Motor neuron (in vitro differentiated cells): ENCODE measurements around the gene CRTC1. TPM values are rescaled to one million over a fixed set of nuclear protein-coding genes. Genes with fewer than 3 reads are reported as not detected.

Experiments used
- ATAC-seq, 8 experiments: fragments of 200-7000 bp; cut with Tn5 transposase; replicated peaks in 6 of 8; 2 replicates each; pipeline ENCODE4 v1.8.0; 2021; ENCODE audit warnings: mild to moderate bottlenecking in 8 of 8, moderate library complexity in 8 of 8
- H3K27ac ChIP-seq, 2 donors: fragments of 250-450 bp; sonication (Bioruptor Pico); 2 replicates each; pipeline ENCODE4 v1.9.0; 2021; ENCODE audit warnings: antibody characterized with exemption in 2 of 2, mild to moderate bottlenecking in 2 of 2, moderate library complexity in 1 of 2
- H3K4me1 ChIP-seq, 2 donors: fragments of 250-450 bp; sonication (Bioruptor Pico); replicated peaks in 1 of 2; 2 replicates each; pipeline ENCODE4 v1.6.1; 2021; ENCODE audit warnings: antibody characterized with exemption in 2 of 2, mild to moderate bottlenecking in 2 of 2, moderate library complexity in 1 of 2
- H3K4me3 ChIP-seq, 5 donors: fragments of 250-450 bp; sonication (Bioruptor Pico); 2 replicates each; pipeline ENCODE4 v1.9.0; 2021; ENCODE audit warnings: antibody characterized with exemption in 5 of 5, mild to moderate bottlenecking in 5 of 5, moderate library complexity in 4 of 5
- WGBS, 10 experiments: fragments of 450-650 bp; shearing (Covaris generic); methylation state at CpG; one replicate each; pipeline ENCODE4 v1.0.0; 2022; 5-methylcytosine and 5-hydroxymethylcytosine counted together
- in situ Hi-C, 9 experiments: fragments of 400-800 bp; cut with MboI; loops; one replicate each; pipeline ENCODE4 v1.15.0; 2021; ENCODE audit warnings: low sequenced_read_pairs in 9 of 9, low pct_unique_long_range_greater_than_20kb in 2 of 9; ENCODE audit not compliant: unreplicated experiment in 9 of 9
- total RNA-seq, 8 experiments: library from RNA; unstranded; fragments of 300-600 nt; gene quantifications; 2 replicates each; pipeline versions ENCODE4 v1.2.3 to v1.2.4, GENCODE V29; 2022

CRTC1 gene
- 1 to 10 TPM; 2.0 to 8.8 (median 8.0) TPM for total RNA-seq

- ATAC-seq = peak; percentile 83 to 90 (median 89)
- H3K27ac ChIP-seq = peak within 1 kb of the TSS; percentile 90 to 92
- peak within 1 kb of the TSS; percentile 49 to 92 (median 73) for H3K4me3 ChIP-seq
- in situ Hi-C loops = no loop called here
- H3K4me1 ChIP-seq = peaks cover 5 to 8% of the 10 kb centered on the region in 2 donors
- 0 to 83% (median 50%) methylated on average over 1 to 3 of the region's 93 CpGs; no CpG with 5 or more reads in 5 of the 10 experiments for WGBS, 10 experiments
Observed at GRCh38 chr19:18683109-18683957, at the start of gene CRTC1. TSS of gene CRTC1 (plus strand) at chr19:18683680. CDS start at chr19:18683703, 23 bp downstream.

GRCh38 chr19:18634612-18635297 is 48.7 kb upstream of the CRTC1 start:
- Histone ChIP-seq H3K4me1 (peaks cover 21 to 24% of the 10 kb centered on the region in 2 donors), H3K4me3 (peak overlapping the region in 1 of 5 donors; percentile 10), H3K27ac (no peak overlapping the region)
- in situ Hi-C loops = no loop called here
- peak in 3 of 8 experiments; percentile 5 to 53 (median 50) for ATAC-seq
- WGBS, 10 experiments = 18 to 67% (median 55%) methylated on average over 1 to 6 of the region's 12 CpGs; no CpG with 5 or more reads in 2 of the 10 experiments

GRCh38 chr19:18635831-18636182 is 47.7 kb upstream of the CRTC1 start:
- WGBS, 10 experiments = no CpG with 5 or more reads among the region's 6 CpGs
- no peak for ATAC-seq
- Histone ChIP-seq H3K4me3 (peak overlapping the region; percentile 46 to 86 (median 74)), H3K4me1 (peaks cover 21% of the 10 kb centered on the region in 2 donors), H3K27ac (no peak overlapping the region)
- in situ Hi-C loops = no loop called here

GRCh38 chr19:18636183-18636968 is 47.1 kb upstream of the CRTC1 start:
- peak overlapping the region; percentile 46 to 86 (median 74) for H3K4me3 ChIP-seq
- peaks cover 21% of the 10 kb centered on the region in 2 donors for H3K4me1 ChIP-seq
- ATAC-seq = peak; percentile 86 to 94 (median 90)
- WGBS, 10 experiments = no CpG with 5 or more reads among the region's 44 CpGs
- peak overlapping the region; percentile 36 to 70 for H3K27ac ChIP-seq
- in situ Hi-C loops = no loop called here

- in situ Hi-C loops = no loop called here
- ATAC-seq = no peak
- WGBS, 10 experiments = 67% methylated on average over 2 of the region's 47 CpGs; no CpG with 5 or more reads in 9 of the 10 experiments
- Histone ChIP-seq H3K4me3 (peak within 1 kb of the TSS; percentile 46 to 86 (median 74)), H3K27ac (peak within 1 kb of the TSS; percentile 44 to 81), H3K4me1 (peaks cover 21% of the 10 kb centered on the region in 2 donors)
Observed at GRCh38 chr19:18636969-18637629, 46.4 kb upstream of the CRTC1 start, which contains the start of gene KLHL26. TSS of gene KLHL26 (plus strand) at chr19:18637028. CDS start at chr19:18637055, 27 bp downstream.

GRCh38 chr19:18637673-18638630 is 45.5 kb upstream of the CRTC1 start:
- 0 to 20% (median 5%) methylated on average over 1 to 2 of the region's 3 CpGs; no CpG with 5 or more reads in 6 of the 10 experiments for WGBS, 10 experiments
- no peak for ATAC-seq
- Histone ChIP-seq H3K27ac (peak overlapping the region in 1 of 2 donors; percentile 81), H3K4me1 (peaks cover 21% of the 10 kb centered on the region in 2 donors), H3K4me3 (peak overlapping the region; percentile 46 to 86 (median 74))
- in situ Hi-C loops = no loop called here

GRCh38 chr19:18639706-18640243 is 43.7 kb upstream of the CRTC1 start:
- in situ Hi-C loops = no loop called here
- ATAC-seq = no peak
- Histone ChIP-seq H3K4me1 (peaks cover 18 to 24% of the 10 kb centered on the region in 2 donors), H3K27ac (no peak overlapping the region), H3K4me3 (no peak overlapping the region)
- WGBS, 10 experiments = 69 to 95% (median 91%) methylated on average over 1 to 8 of the region's 8 CpGs

- ATAC-seq = no peak
- in situ Hi-C loops = no loop called here
- Histone ChIP-seq H3K4me1 (peaks cover 28 to 33% of the 10 kb centered on the region in 2 donors), H3K4me3 (no peak overlapping the region), H3K27ac (no peak overlapping the region)
- WGBS, 10 experiments = 20 to 100% (median 39%) methylated on average over 1 to 6 of the region's 15 CpGs; no CpG with 5 or more reads in 5 of the 10 experiments
Observed at GRCh38 chr19:18644196-18645034, 39.1 kb upstream of the CRTC1 start.

- 20 to 100% (median 79%) methylated on average over 1 to 5 of the region's 13 CpGs; no CpG with 5 or more reads in 5 of the 10 experiments for WGBS, 10 experiments
- Histone ChIP-seq H3K27ac (no peak overlapping the region), H3K4me1 (peaks cover 35 to 40% of the 10 kb centered on the region in 2 donors), H3K4me3 (no peak overlapping the region)
- no peak for ATAC-seq
- in situ Hi-C loops = no loop called here
Observed at GRCh38 chr19:18645035-18645511, 38.4 kb upstream of the CRTC1 start.

GRCh38 chr19:18646535-18647370 is 36.7 kb upstream of the CRTC1 start:
- Histone ChIP-seq H3K27ac (peak overlapping the region; percentile 47 to 79), H3K4me3 (no peak overlapping the region), H3K4me1 (peaks cover 45 to 56% of the 10 kb centered on the region in 2 donors)
- WGBS, 10 experiments = 100% methylated on average over 1 of the region's 34 CpGs; no CpG with 5 or more reads in 8 of the 10 experiments
- ATAC-seq = peak in 5 of 8 experiments; percentile 21 to 51 (median 36)
- in situ Hi-C loops = no loop called here
